PC-3 (cell line): ENCODE measurements around the gene RTL5.

Experiments
- CTCF ChIP-seq: fragments of 300-600 bp; sonication (generic); conservative IDR thresholded peaks from 2 replicates; pipeline ENCODE4 v1.5.1; 2017; ENCODE audit warnings: antibody characterized with exemption, low read depth, mild to moderate bottlenecking, low read length
- EZH2 ChIP-seq: fragments of 300-600 bp; sonication (generic); IDR thresholded peaks from one replicate; pipeline ENCODE4 v1.6.1; 2017; ENCODE audit warnings: antibody characterized with exemption, mild to moderate bottlenecking, low read length; ENCODE audit not compliant: unreplicated experiment
- EZH2phosphoT487 ChIP-seq: fragments of 300-600 bp; sonication (generic); IDR thresholded peaks from 2 replicates; pipeline ENCODE4 v1.6.1; 2018; ENCODE audit warnings: mild to moderate bottlenecking, antibody characterized with exemption, low read length, borderline replicate concordance

- TF ChIP-seq CTCF (no peak), EZH2 (no peak), EZH2phosphoT487 (no peak)
Observed at GRCh38 chrX:72080800-72081199, 50.9 kb downstream of the RTL5 start.
